H4 (cell line): Measurements from ENCODE around the gene RTN4IP1. TPM values are rescaled to one million over a fixed set of nuclear protein-coding genes. Genes with fewer than 3 reads are reported as not detected.
"Not testable (repeated sequence)": the region's sequence is repeated elsewhere in the genome, so short reads cannot be mapped to it uniquely, and the experiment has no call there.

ENCODE experiments used
- DNase-seq: peaks from one replicate; pipeline ENCODE4 v3.0.0-alpha.2; 2015; ENCODE audit warnings: low spot score
- total RNA-seq: library from RNA; depleted of rRNA; stranded (reverse); fragments of >200 nt; shearing (Covaris generic); gene quantifications from 2 replicates; pipeline ENCODE4 v1.2.3, GENCODE V29; 2014

RTN4IP1 gene
- total RNA-seq, 1 experiment from 2014 or later, result 12.9 TPM

- no peak for DNase-seq
Measured at GRCh38 chr6:106586815-106587415, 42.4 kb downstream of the RTN4IP1 start.

GRCh38 chr6:106581468-106581867 is 47.8 kb downstream of the RTN4IP1 start:
- DNase-seq, result no peak

- DNase-seq, result no peak
Measured at GRCh38 chr6:106579281-106579680, 50.0 kb downstream of the RTN4IP1 start.

- peak; percentile 76 for DNase-seq
Measured at GRCh38 chr6:106574741-106575458, 54.4 kb downstream of the RTN4IP1 start.

- DNase-seq, result no peak
Measured at GRCh38 chr6:106572875-106573585, 56.3 kb downstream of the RTN4IP1 start.

GRCh38 chr6:106572436-106572835 is 56.9 kb downstream of the RTN4IP1 start:
- DNase-seq, result no peak

- no peak for DNase-seq
Measured at GRCh38 chr6:106569428-106569827, 59.9 kb downstream of the RTN4IP1 start.

GRCh38 chr6:106568530-106568929 is 60.8 kb downstream of the RTN4IP1 start:
- no peak for DNase-seq

GRCh38 chr6:106564476-106564875 is 64.8 kb downstream of the RTN4IP1 start:
- DNase-seq, result no peak

GRCh38 chr6:106563614-106564013 is 65.7 kb downstream of the RTN4IP1 start:
- no peak for DNase-seq

GRCh38 chr6:106561686-106562405 is 67.5 kb downstream of the RTN4IP1 start:
- DNase-seq, result no peak

GRCh38 chr6:106560996-106561685 is 68.2 kb downstream of the RTN4IP1 start:
- no peak for DNase-seq

GRCh38 chr6:106559659-106560058 is 69.6 kb downstream of the RTN4IP1 start:
- not testable (repeated sequence) for DNase-seq

GRCh38 chr6:106558364-106558763 is 70.9 kb downstream of the RTN4IP1 start:
- no peak for DNase-seq

GRCh38 chr6:106557837-106558236 is 71.5 kb downstream of the RTN4IP1 start:
- DNase-seq, result no peak

GRCh38 chr6:106556368-106556960 is 72.8 kb downstream of the RTN4IP1 start:
- no peak for DNase-seq

- no peak for DNase-seq
Measured at GRCh38 chr6:106555767-106556166, 73.5 kb downstream of the RTN4IP1 start.

GRCh38 chr6:106553440-106553839 is 75.9 kb downstream of the RTN4IP1 start:
- no peak for DNase-seq

- no peak for DNase-seq
Measured at GRCh38 chr6:106551155-106551554, 78.1 kb downstream of the RTN4IP1 start.

GRCh38 chr6:106549521-106549920 is 79.8 kb downstream of the RTN4IP1 start:
- no peak for DNase-seq

GRCh38 chr6:106548926-106549455 is 80.3 kb downstream of the RTN4IP1 start:
- DNase-seq, result not testable (repeated sequence)
